Uterus (tissue), 2 donors: Measurements from ENCODE around the gene AZI2.

ENCODE experiments used
- CTCF ChIP-seq, 4 experiments: fragments of 200-600 bp in 2 of 4; fragments of 450-650 bp in 2 of 4; sonication (generic) in 2 of 4; IDR thresholded peaks; one replicate each; pipeline ENCODE4 v1.5.1; 2016 to 2019; ENCODE audit warnings: antibody characterized with exemption in 4 of 4, mild to moderate bottlenecking in 2 of 4, moderate library complexity in 1 of 4
- POLR2A ChIP-seq, 2 donors: fragments of 450-650 bp; IDR thresholded peaks; one replicate each; pipeline ENCODE4 v1.6.1; 2016; ENCODE audit warnings: antibody characterized with exemption in 2 of 2, mild to moderate bottlenecking in 1 of 2, moderate library complexity in 1 of 2

- no peak for TF ChIP-seq CTCF (IDR thresholded peaks at IDR 0.05)
- no peak for TF ChIP-seq POLR2A (IDR thresholded peaks at IDR 0.05)
Measured at GRCh38 chr3:28386049-28386448, 37.4 kb upstream of the AZI2 start.
